Progenitor cell of endocrine pancreas (in vitro differentiated cells): Measurements from ENCODE around the gene TRAK2. TPM values are rescaled to one million over a fixed set of nuclear protein-coding genes. Genes with fewer than 3 reads are reported as not detected.

ENCODE experiments used
- DNase-seq: peaks from one replicate; pipeline ENCODE4 v3.0.0; 2021; ENCODE audit warnings: low spot score; ENCODE audit not compliant: unreplicated experiment
- H3K27ac Mint-ChIP-seq: 2 replicates; pipeline ENCODE4 v1.8.0; 2021; ENCODE audit warnings: mild to moderate bottlenecking, moderate library complexity, mixed read lengths
- H3K27me3 Mint-ChIP-seq: 2 replicates; pipeline ENCODE4 v1.8.0; 2021; ENCODE audit warnings: mixed read lengths
- H3K36me3 Mint-ChIP-seq: 2 replicates; pipeline ENCODE4 v1.8.0; 2022; ENCODE audit warnings: mixed read lengths; ENCODE audit not compliant: insufficient read depth
- H3K4me1 Mint-ChIP-seq: 2 replicates; pipeline ENCODE4 v1.8.0; 2021; ENCODE audit warnings: low read depth, mixed read lengths
- H3K4me3 Mint-ChIP-seq: 2 replicates; pipeline ENCODE4 v1.8.0; 2021; ENCODE audit warnings: low read depth, mild to moderate bottlenecking, moderate library complexity, mixed read lengths
- H3K9me3 Mint-ChIP-seq: 2 replicates; pipeline ENCODE4 v1.8.0; 2021; ENCODE audit warnings: low read depth, mixed read lengths
- CTCF ChIP-seq: fragments of 200-600 bp; sonication (generic); IDR thresholded peaks from one replicate; pipeline ENCODE4 v1.5.0; 2021; ENCODE audit warnings: antibody characterized with exemption, mild to moderate bottlenecking; ENCODE audit not compliant: unreplicated experiment
- total RNA-seq: library from RNA; stranded (reverse); gene quantifications from 2 replicates; pipeline ENCODE4 v1.2.1, GENCODE V29; 2021

Gene TRAK2
- total RNA-seq, 1 donor from 2014 or later: 18.2 TPM

GRCh38 chr2:201407265-201407664 is 44.0 kb downstream of the TRAK2 start:
- Mint-ChIP-seq H3K9me3 (no peaks in the 10 kb centered on the region), H3K4me3 (no peak overlapping the region), H3K27ac (no peak overlapping the region), H3K4me1 (peaks cover 9% of the 10 kb centered on the region), H3K27me3 (no peaks in the 10 kb centered on the region), H3K36me3 (peaks cover 1% of the 10 kb centered on the region)
- no peak for DNase-seq
- TF ChIP-seq CTCF: no peak

GRCh38 chr2:201406077-201406662 is 45.1 kb downstream of the TRAK2 start:
- Mint-ChIP-seq H3K4me3 (no peak overlapping the region), H3K27ac (no peak overlapping the region), H3K27me3 (no peaks in the 10 kb centered on the region), H3K36me3 (no peaks in the 10 kb centered on the region), H3K9me3 (no peaks in the 10 kb centered on the region), H3K4me1 (peaks cover 9% of the 10 kb centered on the region)
- TF ChIP-seq CTCF: no peak
- DNase-seq: no peak

- H3K36me3 Mint-ChIP-seq: no peaks in the 10 kb centered on the region
- H3K27me3 Mint-ChIP-seq: no peaks in the 10 kb centered on the region
- H3K27ac Mint-ChIP-seq: no peak overlapping the region
- DNase-seq: no peak
- no peak for TF ChIP-seq CTCF
- no peak overlapping the region for H3K4me3 Mint-ChIP-seq
- H3K9me3 Mint-ChIP-seq: no peaks in the 10 kb centered on the region
- peaks cover 9% of the 10 kb centered on the region for H3K4me1 Mint-ChIP-seq
These were observed 46.5 kb downstream of the TRAK2 start for GRCh38 chr2:201404699-201405280.

GRCh38 chr2:201403880-201404279 is 47.4 kb downstream of the TRAK2 start:
- no peak for DNase-seq
- Mint-ChIP-seq H3K27me3 (no peaks in the 10 kb centered on the region), H3K27ac (no peak overlapping the region), H3K4me1 (peaks cover 9% of the 10 kb centered on the region), H3K4me3 (no peak overlapping the region), H3K9me3 (no peaks in the 10 kb centered on the region), H3K36me3 (peaks cover 1% of the 10 kb centered on the region)
- no peak for TF ChIP-seq CTCF

- Mint-ChIP-seq H3K4me1 (peaks cover 9% of the 10 kb centered on the region), H3K36me3 (peaks cover 3% of the 10 kb centered on the region), H3K27me3 (no peaks in the 10 kb centered on the region), H3K9me3 (no peaks in the 10 kb centered on the region), H3K27ac (no peak overlapping the region), H3K4me3 (no peak overlapping the region)
- DNase-seq: no peak
- TF ChIP-seq CTCF: no peak
These were observed 48.4 kb downstream of the TRAK2 start for GRCh38 chr2:201402651-201403562.
